HG02759 (cell line): Measurements from ENCODE around the gene HSH2D.

ENCODE experiments used
- ATAC-seq: cut with Tn5 transposase; IDR thresholded peaks from one replicate; pipeline ENCODE4 v1.9.1; 2021; ENCODE audit warnings: mild to moderate bottlenecking, moderate library complexity; ENCODE audit not compliant: unreplicated experiment

The HSH2D gene

DNA sequence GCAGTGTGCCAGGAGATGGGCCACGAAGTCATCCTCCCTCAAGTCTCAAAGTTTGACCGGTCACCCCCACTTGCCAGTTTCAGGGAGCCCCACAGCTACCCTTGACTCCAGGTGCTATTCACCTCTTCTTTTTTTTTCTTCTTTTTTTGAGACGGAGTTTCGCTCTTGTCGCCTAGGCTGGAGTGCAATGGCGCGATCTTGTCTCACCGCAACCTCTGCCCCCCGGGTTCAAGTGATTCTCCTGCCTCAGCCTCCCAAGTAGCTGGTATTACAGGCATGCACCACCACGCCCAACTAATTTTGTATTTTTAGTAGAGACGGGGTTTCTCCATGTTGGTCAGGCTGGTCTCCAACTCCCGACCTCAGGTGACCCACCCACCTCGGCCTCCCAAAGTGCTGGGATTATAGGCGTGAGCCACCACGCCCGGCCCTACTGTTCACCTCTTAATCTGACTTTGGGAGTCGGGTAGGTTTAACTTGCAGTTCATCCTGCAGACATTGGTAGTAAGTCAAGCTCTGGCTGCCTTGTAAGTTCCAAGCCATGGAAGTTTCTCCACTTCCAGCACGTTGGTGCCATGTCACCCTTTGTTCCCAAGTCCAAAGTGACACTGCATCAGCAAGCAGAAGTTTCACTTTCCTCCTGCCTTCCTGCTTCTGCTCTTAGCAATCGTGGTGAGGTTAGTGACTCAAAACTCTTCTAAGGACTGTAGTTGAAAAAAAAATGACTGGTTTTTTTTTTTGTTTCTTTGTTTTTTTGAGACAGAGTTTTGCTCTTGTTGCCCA, 24.2 kb upstream of the HSH2D start:
- ATAC-seq = peak; percentile 2

GRCh38 chr19:16121141-16121540, 22.3 kb upstream of the HSH2D start:
- no peak for ATAC-seq

DNA sequence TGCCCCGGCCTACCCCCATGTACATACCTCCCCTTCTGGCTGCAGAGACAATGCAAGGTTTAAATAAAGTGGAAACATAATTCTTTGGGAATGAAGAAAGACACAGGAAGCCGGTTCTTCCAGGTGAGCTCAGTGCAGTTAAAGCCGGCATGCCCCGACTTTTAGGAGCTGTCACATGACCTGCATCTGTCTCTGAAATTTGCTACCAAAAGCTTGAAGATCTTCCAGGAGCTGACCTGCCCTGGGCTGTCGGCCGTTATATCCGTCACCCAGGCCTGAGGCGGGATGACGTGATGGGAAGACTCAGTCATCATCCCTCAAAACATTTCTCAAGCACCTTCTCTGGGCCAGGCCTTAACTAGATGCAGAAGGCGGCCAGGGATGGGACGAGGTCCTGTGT, 21.5 kb upstream of the HSH2D start:
- ATAC-seq = no peak

DNA sequence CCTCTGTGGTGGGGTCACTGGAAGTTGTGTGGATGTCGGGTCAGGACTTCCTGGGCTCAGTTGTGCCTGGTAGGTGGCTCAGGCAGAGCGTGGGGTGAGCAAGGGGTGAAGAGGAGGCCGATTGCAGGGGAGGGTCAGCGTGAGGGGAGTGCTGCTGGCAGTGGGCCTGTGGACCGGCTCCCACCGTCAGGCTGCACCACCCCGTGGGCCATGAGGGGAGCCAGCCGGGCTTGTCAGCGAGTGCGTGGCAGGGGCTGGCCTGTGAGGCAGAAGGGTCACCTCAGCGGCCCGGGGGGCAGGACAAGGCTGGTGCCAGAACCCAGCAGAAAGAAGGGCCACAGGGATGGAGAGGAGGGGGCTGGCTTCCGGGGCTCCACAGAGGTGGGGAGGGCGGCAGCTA, 18.5 kb upstream of the HSH2D start:
- no peak for ATAC-seq

- no peak for ATAC-seq
Observed at GRCh38 chr19:16125737-16126495, 17.6 kb upstream of the HSH2D start.

DNA sequence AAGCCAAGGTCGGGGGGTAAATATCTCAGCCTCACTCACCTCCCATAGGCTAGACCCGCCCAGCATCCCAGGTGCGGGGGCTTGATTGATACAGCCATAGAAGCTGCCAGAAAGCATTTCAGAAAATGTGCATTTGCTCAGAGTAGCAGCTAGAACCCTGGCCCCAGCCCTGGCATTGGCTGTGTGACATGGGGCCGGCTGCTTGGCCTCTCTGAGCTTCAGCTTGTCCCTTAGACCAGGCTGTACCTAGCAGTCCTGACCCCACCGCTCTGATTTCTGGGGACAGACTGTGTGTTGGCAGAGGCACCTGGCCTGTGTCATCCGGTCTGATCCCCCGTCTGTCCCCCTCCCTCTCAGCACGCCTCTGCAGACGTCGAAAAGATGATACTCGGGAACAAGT, 16.4 kb upstream of the HSH2D start:
- ATAC-seq = no peak

- ATAC-seq = no peak
Observed at GRCh38 chr19:16127776-16128371, 15.6 kb upstream of the HSH2D start.

DNA sequence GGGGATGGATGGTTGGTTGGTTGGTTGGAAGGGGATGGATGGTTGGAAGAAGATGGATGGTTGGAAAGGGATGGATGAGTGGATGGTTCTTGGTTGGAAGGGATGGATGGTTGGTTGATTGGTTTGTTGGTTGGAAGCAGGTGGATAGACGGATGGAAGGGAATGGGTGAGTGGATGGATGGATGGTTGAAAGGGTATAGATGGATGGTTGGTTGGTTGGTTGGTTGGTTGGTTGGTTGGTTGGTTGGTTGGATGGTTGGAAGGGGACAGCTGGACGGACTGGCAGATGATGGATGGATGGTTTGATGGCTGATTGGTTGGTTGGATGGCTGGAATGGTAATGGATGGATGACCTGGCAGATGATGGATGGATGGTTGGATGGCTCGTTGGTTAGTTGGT, 11.8 kb upstream of the HSH2D start:
- ATAC-seq = no peak

DNA sequence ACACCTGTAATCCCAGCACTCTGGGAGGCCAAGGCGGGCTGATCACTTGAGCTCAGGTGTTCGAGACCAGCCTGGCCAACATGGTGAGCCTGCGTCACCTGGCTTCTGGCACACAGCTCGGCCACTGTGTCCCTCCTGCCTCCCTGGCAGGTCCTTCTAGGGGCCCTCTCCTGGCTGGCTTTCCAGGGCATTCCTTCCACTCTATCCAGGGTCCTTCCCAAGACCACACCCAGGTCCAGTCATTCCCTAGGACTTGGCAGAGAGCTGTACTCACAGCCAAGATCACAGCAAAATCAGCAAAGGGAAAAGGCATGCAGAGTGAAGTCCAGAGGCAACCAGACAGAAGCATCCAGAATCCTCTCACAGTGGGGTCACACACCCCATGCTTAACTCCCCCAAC, 9.7 kb upstream of the HSH2D start:
- no peak for ATAC-seq

DNA sequence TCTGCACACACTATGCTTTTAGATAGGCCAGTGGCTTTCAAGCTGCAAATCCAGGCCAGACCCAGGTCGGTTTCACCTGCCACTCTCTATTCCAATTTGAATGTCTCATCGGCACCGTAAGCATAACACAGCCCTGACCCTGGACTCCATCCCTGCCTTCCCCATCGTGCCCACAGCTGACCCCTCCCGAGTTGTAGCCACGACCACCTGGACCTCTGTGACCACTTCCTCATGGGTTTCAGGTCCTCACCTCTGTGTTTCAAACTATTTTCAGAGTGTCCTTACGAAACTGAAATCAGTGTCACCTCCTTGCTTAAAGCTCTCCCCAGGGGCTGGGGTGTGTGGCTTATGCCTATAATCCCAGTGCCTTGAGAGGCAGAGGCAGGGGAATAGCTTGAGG, 9.0 kb upstream of the HSH2D start:
- no peak for ATAC-seq

DNA sequence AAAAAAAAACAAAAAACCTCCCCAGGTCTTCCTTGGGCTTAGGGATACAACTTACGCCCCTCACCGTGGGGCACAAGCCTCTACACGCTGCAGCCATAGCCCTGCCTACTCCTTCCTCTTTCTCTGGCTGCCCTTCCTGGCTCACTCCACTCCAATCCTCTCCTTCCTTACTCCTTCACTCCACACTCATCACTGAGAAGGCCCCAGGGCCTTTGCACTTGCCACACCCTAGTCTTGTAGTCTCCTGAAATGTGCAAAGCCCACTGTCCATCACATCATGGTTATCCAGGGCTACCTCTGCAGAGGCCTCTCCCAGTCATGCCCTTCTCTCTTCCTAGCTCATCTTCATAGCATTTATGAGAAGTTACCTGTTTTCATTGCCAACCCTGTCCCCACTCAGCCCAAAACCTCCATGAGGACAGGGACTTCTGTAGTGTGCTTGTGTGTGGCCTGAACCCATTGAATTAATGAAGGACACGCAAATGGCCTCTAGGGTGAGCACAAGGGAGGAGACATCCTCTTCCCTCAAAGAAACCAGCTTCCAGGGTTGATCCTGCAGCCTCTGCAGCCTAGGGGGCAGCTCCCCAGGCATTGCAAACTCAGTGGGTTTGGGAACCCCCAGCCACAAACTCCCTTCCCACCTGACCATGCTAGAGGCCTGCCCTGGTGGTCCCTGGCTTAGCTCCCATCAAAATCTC, 7.9 kb upstream of the HSH2D start:
- ATAC-seq = no peak

DNA sequence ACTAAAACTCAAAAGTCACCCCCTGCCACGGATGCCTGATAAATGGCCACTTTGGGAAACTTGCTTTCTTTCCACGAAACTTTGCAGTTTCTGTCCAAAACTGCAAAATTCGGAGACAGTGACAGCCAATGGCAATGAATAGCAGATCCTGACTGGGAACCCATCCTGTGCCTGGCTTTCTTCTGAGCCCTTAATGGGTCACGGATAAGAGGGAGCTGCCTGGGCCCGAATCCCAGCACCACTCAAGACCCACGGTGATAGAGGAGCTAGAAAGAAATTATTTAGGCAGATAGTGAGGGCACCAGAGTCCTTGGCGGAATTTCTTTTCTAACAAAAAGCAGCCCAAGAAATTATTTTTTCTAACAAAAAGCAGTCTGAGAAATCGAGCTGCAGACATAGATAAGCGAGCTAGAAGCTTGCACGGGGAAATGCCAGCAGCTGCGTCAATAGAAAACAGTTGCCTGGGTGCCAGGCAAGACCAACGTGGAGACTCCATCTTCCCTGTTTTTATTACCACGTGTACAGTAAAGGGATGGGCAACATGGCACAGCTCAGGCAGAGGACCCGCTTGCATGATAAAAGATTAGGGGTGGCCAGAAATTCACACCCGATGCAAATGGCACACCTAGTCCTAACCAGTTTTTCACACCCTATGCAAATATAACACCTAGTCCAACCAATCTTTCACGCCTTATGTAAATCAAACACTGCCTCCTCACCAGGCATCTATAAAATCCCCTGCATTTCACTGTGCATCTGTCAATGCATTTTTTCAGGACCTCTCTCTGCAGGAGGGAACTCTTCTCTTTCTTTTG, 7.1 kb upstream of the HSH2D start:
- ATAC-seq = no peak

GRCh38 chr19:16139752-16140151, 3.7 kb upstream of the HSH2D start:
- ATAC-seq = peak; percentile 35

DNA sequence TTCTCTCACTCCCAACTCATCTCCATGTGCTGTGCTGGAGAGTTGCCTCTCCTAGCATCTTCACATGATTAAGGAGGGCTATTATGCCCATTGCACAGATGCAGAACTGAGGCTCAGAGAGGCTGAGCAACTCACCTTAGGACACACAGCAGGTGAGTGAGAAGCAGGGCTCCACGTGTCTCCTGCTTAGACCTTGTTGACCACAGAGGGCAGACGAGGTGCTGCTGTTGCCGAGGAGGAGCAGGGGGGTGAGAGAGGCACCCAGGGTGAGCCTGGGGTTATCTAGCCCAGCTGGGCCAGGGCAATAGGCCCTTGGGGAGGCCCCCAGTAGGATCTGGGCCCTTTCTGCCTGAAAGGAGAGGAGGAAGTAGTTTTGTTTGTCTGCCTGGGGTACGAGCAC, 2.4 kb upstream of the HSH2D start:
- peak; percentile 48 for ATAC-seq

GRCh38 chr19:16142032-16142580, 1.4 kb upstream of the HSH2D start:
- no peak for ATAC-seq

DNA sequence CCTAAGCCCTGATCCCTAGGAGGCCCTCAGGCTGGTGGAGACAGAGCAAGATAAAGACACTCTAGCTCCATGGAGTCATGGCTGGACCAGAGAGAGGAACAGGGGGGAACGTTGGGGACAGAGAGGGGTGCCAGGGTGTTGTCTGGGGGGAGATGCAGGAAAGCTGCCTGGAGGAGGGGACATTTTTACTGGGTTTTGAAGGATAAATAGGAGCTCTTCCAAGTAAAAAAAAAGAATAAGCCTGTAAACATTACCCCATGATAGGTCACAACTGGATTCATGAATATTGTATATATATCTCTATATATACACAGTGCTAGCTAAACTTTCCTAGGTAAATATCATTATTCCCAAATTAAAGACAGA, 714 bp downstream of the HSH2D start:
- no peak for ATAC-seq

GRCh38 chr19:16146112-16146511, 2.6 kb downstream of the HSH2D start:
- no peak for ATAC-seq

GRCh38 chr19:16148443-16149229, 5.2 kb downstream of the HSH2D start:
- no peak for ATAC-seq

DNA sequence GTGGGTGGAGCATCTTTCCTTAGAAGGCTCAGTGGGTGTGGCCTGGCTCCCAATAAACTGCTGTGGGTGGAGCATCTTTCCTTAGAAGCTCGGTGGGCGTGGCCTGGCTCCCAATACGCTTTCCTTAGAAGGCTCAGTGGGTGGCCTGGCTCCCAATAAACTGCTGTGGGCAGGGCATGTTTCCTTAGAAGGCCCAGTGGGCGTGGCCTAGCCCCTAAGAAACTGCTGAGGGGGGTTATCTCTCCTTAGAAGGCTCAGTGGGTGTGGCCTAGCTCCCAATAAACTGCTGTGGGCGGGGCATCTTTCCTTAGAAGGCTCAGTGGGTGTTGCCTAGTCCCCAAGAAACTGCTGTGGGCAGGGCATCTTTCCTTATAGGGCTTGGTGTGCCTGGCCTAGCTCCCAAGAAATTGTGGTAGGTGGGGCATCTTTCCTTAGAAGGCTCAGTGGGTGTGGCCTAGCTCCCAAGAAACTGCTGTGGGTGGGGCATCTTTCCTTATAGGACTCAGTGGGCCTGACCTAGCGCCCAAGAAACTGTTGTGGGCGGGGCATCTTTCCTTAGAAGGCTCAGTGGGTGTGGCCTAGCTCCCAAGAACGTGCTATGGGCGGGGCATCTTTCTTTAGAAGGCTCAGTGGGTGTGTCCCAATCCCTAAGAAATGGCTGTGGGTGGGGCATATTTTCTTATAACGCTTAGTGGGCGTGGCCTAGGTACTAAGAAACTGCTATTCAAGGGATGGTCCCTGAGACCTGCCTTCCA, 10.3 kb downstream of the HSH2D start:
- no peak for ATAC-seq
